ENCODE results near the gene GPX4.

Gene GPX4

GRCh38 chr19:1103708-1104310 lies at the start of gene GPX4:
Gene GPX4, plus strand, starts transcription at chr19:1103994. Its CDS starts 50 bp downstream, at chr19:1104044.
- DNase-seq (ENCODE audit: low spot score) = peak; percentile 98

GRCh38 chr19:1054102-1055027 lies 49.4 kb upstream of the GPX4 start:
- no peak for DNase-seq (ENCODE audit: low spot score)

DNA sequence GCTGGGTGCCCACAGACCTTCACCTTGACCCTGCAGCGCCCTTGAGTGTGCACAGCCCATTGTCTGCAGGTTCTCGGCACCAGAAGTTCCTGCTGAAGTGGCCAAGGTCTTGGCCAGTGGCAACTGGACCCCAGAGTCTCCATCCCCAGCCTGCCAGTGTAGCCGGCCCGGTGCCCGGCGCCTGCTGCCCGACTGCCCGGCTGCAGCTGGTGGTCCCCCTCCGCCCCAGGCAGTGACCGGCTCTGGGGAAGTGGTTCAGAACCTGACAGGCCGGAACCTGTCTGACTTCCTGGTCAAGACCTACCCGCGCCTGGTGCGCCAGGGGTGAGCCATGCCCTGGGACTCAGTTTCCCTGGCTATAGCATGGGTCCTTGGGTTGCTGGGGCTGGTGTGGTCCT lies 48.8 kb upstream of the GPX4 start:
- no peak for DNase-seq (ENCODE audit: low spot score)

- no peak for DNase-seq (ENCODE audit: low spot score)
These were observed 47.7 kb upstream of the GPX4 start for GRCh38 chr19:1055886-1056620.

GRCh38 chr19:1057176-1057855 lies 46.5 kb upstream of the GPX4 start:
- no peak for DNase-seq (ENCODE audit: low spot score)

GRCh38 chr19:1058112-1058511 lies 45.7 kb upstream of the GPX4 start:
- no peak for DNase-seq (ENCODE audit: low spot score)

DNA sequence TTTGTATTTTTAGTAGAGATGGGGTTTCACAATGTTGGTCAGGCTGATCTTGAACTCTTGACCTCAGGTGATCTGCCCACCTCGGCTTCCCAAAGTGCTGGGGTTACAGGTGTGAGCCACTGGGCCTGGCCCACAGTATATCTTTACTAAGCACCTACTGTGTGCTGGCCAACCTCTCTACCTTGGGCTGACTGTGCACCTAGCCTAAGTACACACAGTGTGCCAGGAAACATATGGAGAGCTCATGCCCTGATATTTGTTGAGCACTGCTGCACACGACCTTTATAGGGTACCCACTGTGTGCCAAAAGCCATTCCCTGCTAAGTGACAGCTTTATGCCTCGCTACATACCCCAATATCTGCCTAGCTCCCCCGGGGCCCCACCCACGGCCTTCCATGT lies 43.1 kb upstream of the GPX4 start:
- no peak for DNase-seq (ENCODE audit: low spot score)

DNA sequence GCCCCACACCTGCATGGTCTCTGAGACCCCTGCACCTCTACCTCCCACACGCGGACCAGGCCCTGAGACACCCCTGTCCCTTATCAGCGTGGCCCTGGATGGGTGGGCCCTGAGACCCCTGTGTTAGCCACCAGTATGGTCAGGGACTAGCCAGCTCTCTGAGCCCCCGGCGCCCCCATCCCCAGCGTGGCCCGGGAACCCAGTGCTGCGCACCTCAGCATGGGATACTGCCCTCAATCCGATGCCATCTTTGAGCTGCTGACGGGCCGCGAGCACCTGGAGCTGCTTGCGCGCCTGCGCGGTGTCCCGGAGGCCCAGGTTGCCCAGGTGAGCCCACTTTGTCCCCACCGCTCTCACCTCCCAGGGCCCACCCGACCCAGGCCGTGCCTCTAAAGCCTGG lies 41.8 kb upstream of the GPX4 start:
- DNase-seq (ENCODE audit: low spot score) = no peak

GRCh38 chr19:1062387-1063029 lies 41.3 kb upstream of the GPX4 start:
- DNase-seq (ENCODE audit: low spot score) = no peak

DNA sequence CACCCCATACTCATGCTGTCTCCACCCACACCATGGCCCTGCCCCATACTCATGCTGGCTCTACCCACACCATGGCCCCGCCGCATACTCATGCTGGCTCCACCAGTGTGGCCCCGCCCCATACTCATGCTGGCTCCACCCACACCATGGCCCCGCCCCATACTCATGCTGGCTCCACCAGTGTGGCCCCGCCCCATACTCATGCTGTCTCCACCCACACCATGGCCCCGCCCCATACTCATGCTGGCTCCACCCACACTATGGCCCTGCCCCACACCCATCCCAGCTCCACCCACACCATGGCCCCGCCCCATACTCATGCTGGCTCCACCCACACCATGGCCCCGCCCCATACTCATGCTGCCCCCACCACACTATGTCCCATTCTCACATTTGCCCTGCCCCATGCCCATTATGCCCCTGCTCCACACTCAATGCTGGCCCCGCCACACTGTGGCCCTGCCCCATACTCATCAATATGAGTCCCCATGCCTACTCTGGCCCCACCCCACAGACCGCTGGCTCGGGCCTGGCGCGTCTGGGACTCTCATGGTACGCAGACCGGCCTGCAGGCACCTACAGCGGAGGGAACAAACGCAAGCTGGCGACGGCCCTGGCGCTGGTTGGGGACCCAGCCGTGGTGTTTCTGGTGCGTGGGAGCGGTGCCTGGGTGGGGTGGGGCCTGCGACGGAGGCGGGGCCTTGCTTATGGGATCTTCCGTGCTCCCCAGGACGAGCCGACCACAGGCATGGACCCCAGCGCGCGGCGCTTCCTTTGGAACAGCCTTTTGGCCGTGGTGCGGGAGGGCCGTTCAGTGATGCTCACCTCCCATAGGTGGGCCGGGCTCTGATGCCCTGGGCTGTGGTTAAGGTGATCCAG lies 40.5 kb upstream of the GPX4 start:
- no peak for DNase-seq (ENCODE audit: low spot score)

- no peak for DNase-seq (ENCODE audit: low spot score)
These were observed 39.7 kb upstream of the GPX4 start for GRCh38 chr19:1063909-1064660.

- DNase-seq (ENCODE audit: low spot score) = peak; percentile 87
These were observed 38.9 kb upstream of the GPX4 start for GRCh38 chr19:1064661-1065605.

DNA sequence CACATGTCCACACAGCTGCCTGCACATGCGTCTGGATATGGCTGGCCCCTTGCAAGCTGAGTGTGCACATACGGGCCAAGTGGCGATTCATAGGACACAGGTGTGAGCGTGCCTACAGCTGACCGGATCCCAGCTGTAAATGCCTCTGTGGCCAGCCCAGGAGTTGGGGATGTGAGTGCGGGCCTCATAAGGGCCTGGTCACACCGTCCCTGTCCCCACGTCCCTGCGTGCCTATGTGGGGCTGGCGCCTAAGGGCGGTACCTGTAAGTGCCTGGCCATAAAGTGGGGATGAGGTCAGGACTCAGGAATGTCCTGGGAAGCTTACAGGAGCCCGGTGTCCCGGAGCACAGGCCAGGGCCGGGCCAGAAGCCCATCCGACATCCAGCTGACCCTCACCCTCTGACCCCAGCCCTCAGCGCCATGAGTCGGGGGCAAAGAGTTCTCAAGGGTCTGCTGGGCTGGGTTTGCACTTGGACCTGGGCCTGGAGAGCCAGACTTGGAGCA lies 38.1 kb upstream of the GPX4 start:
- DNase-seq (ENCODE audit: low spot score) = no peak

DNA sequence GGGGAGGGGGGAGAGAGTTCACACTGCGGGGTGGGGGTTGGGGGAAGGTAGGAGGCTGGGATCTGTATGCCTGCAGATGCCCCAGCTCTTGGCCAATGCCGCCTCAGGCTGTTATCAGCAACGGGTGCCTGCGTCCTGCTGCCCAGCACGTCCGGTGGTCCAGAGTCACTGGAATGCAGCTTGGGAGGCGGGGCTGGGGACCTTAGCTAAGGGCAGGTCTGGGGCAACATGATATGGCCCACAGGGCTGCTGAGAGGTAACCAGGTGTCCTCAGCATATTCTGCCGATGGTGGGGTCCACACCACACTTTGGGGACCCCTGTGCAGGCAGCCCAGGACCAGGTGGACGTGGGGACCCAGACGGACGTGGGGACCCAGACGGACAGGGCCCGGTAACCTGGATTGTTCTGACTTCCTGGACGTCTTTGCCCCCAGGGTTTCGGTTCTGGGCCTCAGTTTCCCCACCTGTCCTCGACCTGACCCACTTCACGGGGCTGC lies 37.5 kb upstream of the GPX4 start:
- no peak for DNase-seq (ENCODE audit: low spot score)

DNA sequence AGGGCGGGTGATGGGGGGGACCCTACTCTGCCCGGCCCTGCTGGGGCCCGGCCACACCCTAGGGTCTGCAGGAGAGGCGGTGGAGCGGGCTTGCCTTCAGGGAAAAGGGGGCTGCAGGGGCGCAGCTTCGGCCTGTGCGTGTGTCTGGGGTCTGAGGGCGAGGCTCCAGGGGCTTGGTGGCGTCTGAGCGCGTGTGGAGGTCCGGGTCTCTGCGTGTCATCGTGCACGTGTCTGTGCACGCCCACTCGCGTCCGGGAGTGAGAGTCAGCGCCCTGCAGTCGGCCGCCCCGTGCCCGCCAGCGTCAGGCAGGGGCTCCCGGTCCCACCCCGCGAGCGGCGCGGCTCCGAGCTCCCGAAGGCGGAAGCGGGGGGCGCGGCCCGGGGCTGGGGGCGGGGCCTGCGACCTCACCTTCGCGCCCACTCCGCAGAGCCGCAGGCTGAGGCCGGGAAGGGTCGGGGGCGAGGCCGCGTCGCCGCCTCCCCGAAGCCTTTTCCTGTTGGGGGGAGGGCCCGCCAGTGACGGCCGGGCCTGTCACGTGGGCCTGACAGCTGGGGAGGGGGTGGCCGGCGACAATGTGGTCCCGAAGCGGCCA lies 37.0 kb upstream of the GPX4 start, which contains the start of gene ARHGAP45:
TSS of gene ARHGAP45 (plus strand) at position 420 of the 593 bp plus-strand sequence. CDS start 239 bp downstream, outside the sequence.
- no peak for DNase-seq (ENCODE audit: low spot score)

GRCh38 chr19:1067341-1067957 lies 36.3 kb upstream of the GPX4 start:
- no peak for DNase-seq (ENCODE audit: low spot score)
